Epithelial cell of prostate (primary cell): ENCODE results near the gene UPK2.
A peak's percentile ranks its signal among the peaks of the same experiment; 100 is the strongest.
"Not testable (repeated sequence)": the region's sequence is repeated elsewhere in the genome, so short reads cannot be mapped to it uniquely, and the experiment has no call there.

Experiments
- DNase-seq: peaks from one replicate; pipeline ENCODE4 v3.0.0-alpha.2; 2011; ENCODE audit warnings: low read depth, low spot score
- H3K27ac ChIP-seq: fragments of 450-650 bp; 2 replicates; pipeline ENCODE4 v1.5.1; 2017; ENCODE audit warnings: mild to moderate bottlenecking

Gene UPK2

GRCh38 chr11:118979434-118979833 lies 23.3 kb downstream of the UPK2 start:
- H3K27ac ChIP-seq, result no peak overlapping the region
- no peak for DNase-seq

- no peak overlapping the region for H3K27ac ChIP-seq
- no peak for DNase-seq
Measured at GRCh38 chr11:118980191-118980881, 24.2 kb downstream of the UPK2 start.

GRCh38 chr11:118984337-118984736 lies 28.2 kb downstream of the UPK2 start:
- not testable (repeated sequence) for DNase-seq

GRCh38 chr11:118984825-118985224 lies 28.7 kb downstream of the UPK2 start:
- no peak for DNase-seq
- H3K27ac ChIP-seq, result no peak overlapping the region

More at GRCh38 chr11:118984337-118984736, 28.2 kb downstream of the UPK2 start:
- H3K27ac ChIP-seq, result not testable (repeated sequence)

- DNase-seq, result peak; percentile 89
- H3K27ac ChIP-seq, result peak overlapping the region; percentile 81
Measured at GRCh38 chr11:118988280-118988679, 32.2 kb downstream of the UPK2 start.

- not testable (repeated sequence) for DNase-seq, H3K27ac ChIP-seq
Measured at GRCh38 chr11:118991486-118992038, 35.5 kb downstream of the UPK2 start.

- no peak for DNase-seq
- no peak overlapping the region for H3K27ac ChIP-seq
Measured at GRCh38 chr11:118996926-118997626, 41.0 kb downstream of the UPK2 start.

- peak within 1 kb of the TSS; percentile 92 for H3K27ac ChIP-seq
- no peak for DNase-seq
Measured at GRCh38 chr11:118997627-118998387, 41.7 kb downstream of the UPK2 start, which contains the start of gene CENATAC. Gene CENATAC (plus strand): TSS chr11:118998138. CDS start chr11:118998198, 60 bp downstream.

GRCh38 chr11:118998388-118998717 lies 42.3 kb downstream of the UPK2 start:
- peak overlapping the region; percentile 92 for H3K27ac ChIP-seq
- no peak for DNase-seq

GRCh38 chr11:118998822-118999221 lies 42.7 kb downstream of the UPK2 start:
- no peak for DNase-seq
- peak overlapping the region; percentile 92 for H3K27ac ChIP-seq

GRCh38 chr11:119000906-119001305 lies 44.8 kb downstream of the UPK2 start:
- DNase-seq, result no peak
- H3K27ac ChIP-seq, result peak overlapping the region; percentile 92

- no peak for DNase-seq
- H3K27ac ChIP-seq, result no peak overlapping the region
Measured at GRCh38 chr11:119006656-119007055, 50.6 kb downstream of the UPK2 start.
